HepG2 (cell line): ENCODE measurements around the gene DPH7. TPM values are rescaled to one million over a fixed set of nuclear protein-coding genes. Genes with fewer than 3 reads are reported as not detected.

Source experiments
- ADNP ChIP-seq: sonication (generic); formaldehyde crosslinking; IDR thresholded peaks from 2 replicates; pipeline ENCODE4 v1.4.0; 2020; ENCODE audit warnings: missing genetic modification reagents
- FOXO1 ChIP-seq: sonication (generic); formaldehyde crosslinking; IDR thresholded peaks from 2 replicates; pipeline ENCODE4 v1.4.0; 2020; ENCODE audit warnings: missing genetic modification reagents
- POLR2A ChIP-seq, 2 experiments: IDR thresholded peaks; 2 replicates each; pipeline ENCODE4 v1.6.1; 2011; ENCODE audit warnings: low read depth in 2 of 2, low read length in 2 of 2, mild to moderate bottlenecking in 1 of 2, moderate library complexity in 1 of 2; ENCODE audit not compliant: insufficient read depth in 1 of 2
- ZNF333 ChIP-seq: sonication (generic); formaldehyde crosslinking; IDR thresholded peaks from 2 replicates; pipeline ENCODE4 v1.4.0; 2020; ENCODE audit warnings: mild to moderate bottlenecking, missing genetic modification reagents, borderline replicate concordance
- ZNF382 ChIP-seq: sonication (generic); formaldehyde crosslinking; IDR thresholded peaks from 2 replicates; pipeline ENCODE4 v1.5.0; 2020; ENCODE audit warnings: missing genetic modification reagents, mild to moderate bottlenecking, borderline replicate concordance
- polyA plus RNA-seq, 8 experiments: library from polyadenylated mRNA; depleted of rRNA in 3 of 8; stranded (reverse) in 7 of 8; unstranded in 1 of 8; fragments of >200 nt; fragmentation: Illumina TruSeq in 4 of 8; extraction: Trizol in 4 of 8; gene quantifications; 2 replicates each; pipeline versions ENCODE4 v1.2.1 to v1.2.3, GENCODE V29; 2011 to 2016; ENCODE audit warnings: low read depth in 4 of 8, missing spikeins in 1 of 8, mixed read lengths in 1 of 8; ENCODE audit not compliant: insufficient read depth in 1 of 8
- total RNA-seq, 5 experiments: library from RNA; depleted of rRNA; stranded (reverse); fragments of >200 nt; fragmentation: Illumina TruSeq; extraction: Trizol; gene quantifications; 2 replicates each; pipeline ENCODE4 v1.2.3, GENCODE V29; 2016; ENCODE audit warnings: low read depth in 1 of 5
- TF ChIP-seq, protein P1 (sequence below), 2 experiments: fragments of 450-650 bp in 1 of 2; sonication (generic) in 1 of 2; formaldehyde crosslinking; IDR thresholded peaks; 2 replicates each; pipeline versions ENCODE4 v1.5.0 to v1.8.0; 2020 to 2022; ENCODE audit warnings: mild to moderate bottlenecking in 1 of 2, missing genetic modification reagents in 1 of 2
- TF ChIP-seq, protein P2 (sequence below): sonication (generic); formaldehyde crosslinking; IDR thresholded peaks from 2 replicates; pipeline ENCODE4 v1.4.0; 2020; ENCODE audit warnings: missing genetic modification reagents
- TF ChIP-seq, protein P3 (sequence below): sonication (generic); formaldehyde crosslinking; IDR thresholded peaks from 2 replicates; pipeline ENCODE4 v1.5.0; 2020; ENCODE audit warnings: mild to moderate bottlenecking, missing genetic modification reagents
- TF ChIP-seq, protein P4 (sequence below): sonication (generic); formaldehyde crosslinking; IDR thresholded peaks from 2 replicates; pipeline ENCODE4 v1.9.0; 2021; ENCODE audit warnings: missing genetic modification reagents, mild to moderate bottlenecking, borderline replicate concordance
- TF ChIP-seq, protein P5 (sequence below): sonication (generic); formaldehyde crosslinking; IDR thresholded peaks from 2 replicates; pipeline ENCODE4 v1.5.0; 2020; ENCODE audit warnings: mild to moderate bottlenecking, missing genetic modification reagents
- TF ChIP-seq, protein P6 (sequence below): sonication (generic); formaldehyde crosslinking; IDR thresholded peaks from 2 replicates; pipeline ENCODE4 v1.5.0; 2020; ENCODE audit warnings: missing genetic modification reagents
- TF ChIP-seq, protein P7 (sequence below): IDR thresholded peaks from 2 replicates; pipeline ENCODE4 v1.6.1; 2012; ENCODE audit warnings: inconsistent platforms
- TF ChIP-seq, protein P8 (sequence below): sonication (generic); formaldehyde crosslinking; IDR thresholded peaks from 2 replicates; pipeline ENCODE4 v1.8.1; 2023; ENCODE audit warnings: missing genetic modification reagents, inconsistent platforms, borderline replicate concordance
- TF ChIP-seq, protein P9 (sequence below): sonication (generic); formaldehyde crosslinking; IDR thresholded peaks from 2 replicates; pipeline ENCODE4 v1.5.0; 2020; ENCODE audit warnings: mild to moderate bottlenecking, missing genetic modification reagents

The DPH7 gene
- total and polyA plus RNA-seq, 2 of the 13 experiments (the other 11 are each of a cell fraction or from before 2014, with no cell fraction given): 27.6 to 31.6 TPM

DNA sequence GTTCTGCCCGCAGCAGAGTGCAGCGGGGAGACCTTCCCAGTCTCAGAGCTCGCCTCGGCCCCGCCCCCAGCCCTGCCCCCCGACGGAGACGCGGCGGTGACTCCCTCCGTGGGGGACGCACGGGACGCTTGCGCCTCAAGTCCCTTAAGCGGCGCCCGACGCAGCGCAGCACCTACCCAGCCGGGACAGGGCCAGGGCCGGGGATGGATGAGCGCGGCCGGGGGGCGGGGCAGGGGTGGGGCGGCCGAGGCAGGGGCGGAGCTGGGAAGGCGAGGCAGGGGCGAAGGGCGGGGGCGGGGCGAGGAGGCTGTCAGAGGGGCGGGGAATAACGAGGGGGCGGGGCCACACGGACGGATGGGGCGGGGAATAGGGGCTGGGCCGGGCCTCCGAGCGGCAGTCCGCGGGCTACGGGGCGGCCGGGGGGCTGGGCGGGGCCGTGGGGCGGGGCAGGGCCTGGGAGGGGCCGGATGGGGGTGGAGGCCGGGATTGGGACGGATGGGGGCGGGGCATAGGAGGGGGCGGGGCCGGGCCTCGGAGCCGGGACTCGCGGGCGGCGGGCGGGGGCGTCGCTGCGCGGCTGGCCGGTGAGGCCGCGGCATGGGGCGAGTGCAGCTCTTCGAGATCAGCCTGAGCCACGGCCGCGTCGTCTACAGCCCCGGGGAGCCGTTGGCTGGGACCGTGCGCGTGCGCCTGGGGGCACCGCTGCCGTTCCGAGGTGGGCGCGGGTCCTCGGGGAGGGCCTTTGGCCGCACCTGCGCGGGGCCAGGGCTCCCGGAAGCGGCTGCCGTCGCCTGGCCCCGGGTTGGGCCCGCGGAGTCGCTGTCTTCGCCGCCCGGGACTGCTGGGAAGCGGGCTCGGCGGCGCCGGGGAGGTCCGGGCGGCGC is 26.6 kb upstream of the DPH7 start, which contains the start of gene ARRDC1 (continued):
- TF ChIP-seq, protein P1, sequence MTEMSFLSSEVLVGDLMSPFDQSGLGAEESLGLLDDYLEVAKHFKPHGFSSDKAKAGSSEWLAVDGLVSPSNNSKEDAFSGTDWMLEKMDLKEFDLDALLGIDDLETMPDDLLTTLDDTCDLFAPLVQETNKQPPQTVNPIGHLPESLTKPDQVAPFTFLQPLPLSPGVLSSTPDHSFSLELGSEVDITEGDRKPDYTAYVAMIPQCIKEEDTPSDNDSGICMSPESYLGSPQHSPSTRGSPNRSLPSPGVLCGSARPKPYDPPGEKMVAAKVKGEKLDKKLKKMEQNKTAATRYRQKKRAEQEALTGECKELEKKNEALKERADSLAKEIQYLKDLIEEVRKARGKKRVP (CRISPR knock-in tag; IDR thresholded peaks at IDR 0.05): no peak
- TF ChIP-seq ZNF382 (CRISPR knock-in tag) (no peak), POLR2A (IDR thresholded peaks at IDR 0.05; ENCODE audit: insufficient read depth in 1 of 2, low read depth in 2 of 2, low read length in 2 of 2) (peak in 1 of 2 experiments; percentile 71; a peak in 2 of 4 replicates), FOXO1 (no peak), ADNP (CRISPR knock-in tag) (no peak), ZNF333 (CRISPR knock-in tag) (peak; percentile 34; the same call in 1 of the 2 replicates)
- TF ChIP-seq, protein P2, sequence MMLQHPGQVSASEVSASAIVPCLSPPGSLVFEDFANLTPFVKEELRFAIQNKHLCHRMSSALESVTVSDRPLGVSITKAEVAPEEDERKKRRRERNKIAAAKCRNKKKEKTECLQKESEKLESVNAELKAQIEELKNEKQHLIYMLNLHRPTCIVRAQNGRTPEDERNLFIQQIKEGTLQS: 0 out of 2 replicates have a peak, but pooled peaks have one; percentile 24
- TF ChIP-seq, protein P3, sequence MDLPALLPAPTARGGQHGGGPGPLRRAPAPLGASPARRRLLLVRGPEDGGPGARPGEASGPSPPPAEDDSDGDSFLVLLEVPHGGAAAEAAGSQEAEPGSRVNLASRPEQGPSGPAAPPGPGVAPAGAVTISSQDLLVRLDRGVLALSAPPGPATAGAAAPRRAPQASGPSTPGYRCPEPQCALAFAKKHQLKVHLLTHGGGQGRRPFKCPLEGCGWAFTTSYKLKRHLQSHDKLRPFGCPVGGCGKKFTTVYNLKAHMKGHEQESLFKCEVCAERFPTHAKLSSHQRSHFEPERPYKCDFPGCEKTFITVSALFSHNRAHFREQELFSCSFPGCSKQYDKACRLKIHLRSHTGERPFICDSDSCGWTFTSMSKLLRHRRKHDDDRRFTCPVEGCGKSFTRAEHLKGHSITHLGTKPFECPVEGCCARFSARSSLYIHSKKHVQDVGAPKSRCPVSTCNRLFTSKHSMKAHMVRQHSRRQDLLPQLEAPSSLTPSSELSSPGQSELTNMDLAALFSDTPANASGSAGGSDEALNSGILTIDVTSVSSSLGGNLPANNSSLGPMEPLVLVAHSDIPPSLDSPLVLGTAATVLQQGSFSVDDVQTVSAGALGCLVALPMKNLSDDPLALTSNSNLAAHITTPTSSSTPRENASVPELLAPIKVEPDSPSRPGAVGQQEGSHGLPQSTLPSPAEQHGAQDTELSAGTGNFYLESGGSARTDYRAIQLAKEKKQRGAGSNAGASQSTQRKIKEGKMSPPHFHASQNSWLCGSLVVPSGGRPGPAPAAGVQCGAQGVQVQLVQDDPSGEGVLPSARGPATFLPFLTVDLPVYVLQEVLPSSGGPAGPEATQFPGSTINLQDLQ (CRISPR knock-in tag): peak; percentile 30; the same call in 1 of the 2 replicates
- TF ChIP-seq, protein P4, sequence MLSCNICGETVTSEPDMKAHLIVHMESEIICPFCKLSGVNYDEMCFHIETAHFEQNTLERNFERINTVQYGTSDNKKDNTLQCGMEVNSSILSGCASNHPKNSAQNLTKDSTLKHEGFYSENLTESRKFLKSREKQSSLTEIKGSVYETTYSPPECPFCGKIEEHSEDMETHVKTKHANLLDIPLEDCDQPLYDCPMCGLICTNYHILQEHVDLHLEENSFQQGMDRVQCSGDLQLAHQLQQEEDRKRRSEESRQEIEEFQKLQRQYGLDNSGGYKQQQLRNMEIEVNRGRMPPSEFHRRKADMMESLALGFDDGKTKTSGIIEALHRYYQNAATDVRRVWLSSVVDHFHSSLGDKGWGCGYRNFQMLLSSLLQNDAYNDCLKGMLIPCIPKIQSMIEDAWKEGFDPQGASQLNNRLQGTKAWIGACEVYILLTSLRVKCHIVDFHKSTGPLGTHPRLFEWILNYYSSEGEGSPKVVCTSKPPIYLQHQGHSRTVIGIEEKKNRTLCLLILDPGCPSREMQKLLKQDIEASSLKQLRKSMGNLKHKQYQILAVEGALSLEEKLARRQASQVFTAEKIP (CRISPR knock-in tag): no peak
- TF ChIP-seq, protein P5, sequence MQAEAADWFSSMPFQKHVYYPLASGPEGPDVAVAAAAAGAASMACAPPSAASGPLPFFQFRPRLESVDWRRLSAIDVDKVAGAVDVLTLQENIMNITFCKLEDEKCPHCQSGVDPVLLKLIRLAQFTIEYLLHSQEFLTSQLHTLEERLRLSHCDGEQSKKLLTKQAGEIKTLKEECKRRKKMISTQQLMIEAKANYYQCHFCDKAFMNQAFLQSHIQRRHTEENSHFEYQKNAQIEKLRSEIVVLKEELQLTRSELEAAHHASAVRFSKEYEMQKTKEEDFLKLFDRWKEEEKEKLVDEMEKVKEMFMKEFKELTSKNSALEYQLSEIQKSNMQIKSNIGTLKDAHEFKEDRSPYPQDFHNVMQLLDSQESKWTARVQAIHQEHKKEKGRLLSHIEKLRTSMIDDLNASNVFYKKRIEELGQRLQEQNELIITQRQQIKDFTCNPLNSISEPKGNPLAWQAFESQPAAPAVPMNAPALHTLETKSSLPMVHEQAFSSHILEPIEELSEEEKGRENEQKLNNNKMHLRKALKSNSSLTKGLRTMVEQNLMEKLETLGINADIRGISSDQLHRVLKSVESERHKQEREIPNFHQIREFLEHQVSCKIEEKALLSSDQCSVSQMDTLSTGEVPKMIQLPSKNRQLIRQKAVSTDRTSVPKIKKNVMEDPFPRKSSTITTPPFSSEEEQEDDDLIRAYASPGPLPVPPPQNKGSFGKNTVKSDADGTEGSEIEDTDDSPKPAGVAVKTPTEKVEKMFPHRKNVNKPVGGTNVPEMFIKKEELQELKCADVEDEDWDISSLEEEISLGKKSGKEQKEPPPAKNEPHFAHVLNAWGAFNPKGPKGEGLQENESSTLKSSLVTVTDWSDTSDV (CRISPR knock-in tag): 0 out of 2 replicates have a peak, but pooled peaks have one; percentile 36
- TF ChIP-seq, protein P6, sequence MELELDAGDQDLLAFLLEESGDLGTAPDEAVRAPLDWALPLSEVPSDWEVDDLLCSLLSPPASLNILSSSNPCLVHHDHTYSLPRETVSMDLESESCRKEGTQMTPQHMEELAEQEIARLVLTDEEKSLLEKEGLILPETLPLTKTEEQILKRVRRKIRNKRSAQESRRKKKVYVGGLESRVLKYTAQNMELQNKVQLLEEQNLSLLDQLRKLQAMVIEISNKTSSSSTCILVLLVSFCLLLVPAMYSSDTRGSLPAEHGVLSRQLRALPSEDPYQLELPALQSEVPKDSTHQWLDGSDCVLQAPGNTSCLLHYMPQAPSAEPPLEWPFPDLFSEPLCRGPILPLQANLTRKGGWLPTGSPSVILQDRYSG (CRISPR knock-in tag): peak; percentile 54; the same call in 1 of the 2 replicates
- TF ChIP-seq, protein P7, sequence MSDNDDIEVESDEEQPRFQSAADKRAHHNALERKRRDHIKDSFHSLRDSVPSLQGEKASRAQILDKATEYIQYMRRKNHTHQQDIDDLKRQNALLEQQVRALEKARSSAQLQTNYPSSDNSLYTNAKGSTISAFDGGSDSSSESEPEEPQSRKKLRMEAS: peak; percentile 70
- TF ChIP-seq, protein P8, sequence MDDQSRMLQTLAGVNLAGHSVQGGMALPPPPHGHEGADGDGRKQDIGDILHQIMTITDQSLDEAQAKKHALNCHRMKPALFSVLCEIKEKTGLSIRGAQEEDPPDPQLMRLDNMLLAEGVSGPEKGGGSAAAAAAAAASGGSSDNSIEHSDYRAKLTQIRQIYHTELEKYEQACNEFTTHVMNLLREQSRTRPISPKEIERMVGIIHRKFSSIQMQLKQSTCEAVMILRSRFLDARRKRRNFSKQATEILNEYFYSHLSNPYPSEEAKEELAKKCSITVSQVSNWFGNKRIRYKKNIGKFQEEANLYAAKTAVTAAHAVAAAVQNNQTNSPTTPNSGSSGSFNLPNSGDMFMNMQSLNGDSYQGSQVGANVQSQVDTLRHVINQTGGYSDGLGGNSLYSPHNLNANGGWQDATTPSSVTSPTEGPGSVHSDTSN: no peak; the same call in 1 of the 2 replicates
- TF ChIP-seq, protein P9, sequence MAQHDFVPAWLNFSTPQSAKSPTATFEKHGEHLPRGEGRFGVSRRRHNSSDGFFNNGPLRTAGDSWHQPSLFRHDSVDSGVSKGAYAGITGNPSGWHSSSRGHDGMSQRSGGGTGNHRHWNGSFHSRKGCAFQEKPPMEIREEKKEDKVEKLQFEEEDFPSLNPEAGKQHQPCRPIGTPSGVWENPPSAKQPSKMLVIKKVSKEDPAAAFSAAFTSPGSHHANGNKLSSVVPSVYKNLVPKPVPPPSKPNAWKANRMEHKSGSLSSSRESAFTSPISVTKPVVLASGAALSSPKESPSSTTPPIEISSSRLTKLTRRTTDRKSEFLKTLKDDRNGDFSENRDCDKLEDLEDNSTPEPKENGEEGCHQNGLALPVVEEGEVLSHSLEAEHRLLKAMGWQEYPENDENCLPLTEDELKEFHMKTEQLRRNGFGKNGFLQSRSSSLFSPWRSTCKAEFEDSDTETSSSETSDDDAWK (CRISPR knock-in tag): no peak
